ENCODE results near the gene CTXN3.

The CTXN3 gene

GRCh38 chr5:127700237-127700766 is 51.4 kb downstream of the CTXN3 start:
- DNase-seq (ENCODE audit: low read depth): no peak

GRCh38 chr5:127702434-127702833 is 53.6 kb downstream of the CTXN3 start:
- DNase-seq (ENCODE audit: low read depth): no peak

- no peak for DNase-seq (ENCODE audit: low read depth)
These were observed 54.2 kb downstream of the CTXN3 start, which contains the start of gene CCDC192 for GRCh38 chr5:127702926-127703561. TSS of gene CCDC192 (plus strand) at chr5:127703391. CDS start at chr5:127703446, 55 bp downstream.

- peak; percentile 88 for DNase-seq (ENCODE audit: low read depth)
These were observed 56.4 kb downstream of the CTXN3 start for GRCh38 chr5:127705120-127705892.

GRCh38 chr5:127706691-127707090 is 57.8 kb downstream of the CTXN3 start:
- no peak for DNase-seq (ENCODE audit: low read depth)

GRCh38 chr5:127707209-127707608 is 58.3 kb downstream of the CTXN3 start:
- DNase-seq (ENCODE audit: low read depth): no peak
